Keratinocyte (primary cell): ENCODE results near the gene HSPBP1. TPM values are rescaled to one million over a fixed set of nuclear protein-coding genes. Genes with fewer than 3 reads are reported as not detected.

Source experiments
- DNase-seq: peaks from one replicate; pipeline ENCODE4 v3.0.0-alpha.2; 2011; ENCODE audit warnings: low read depth, missing footprints, low spot score
- FAIRE-seq: peaks from 2 replicates; lab custom pipeline; 2011; peaks lifted over from hg19 to GRCh38; lab: Jason Lieb, UNC
- H2AFZ ChIP-seq: 2 replicates; pipeline ENCODE4 v1.6.0; 2012; ENCODE audit warnings: low read length, control low read depth, inconsistent platforms; ENCODE audit not compliant: control insufficient read depth
- H3K27ac ChIP-seq: 2 replicates; pipeline ENCODE4 v1.5.1; 2011; ENCODE audit warnings: low read length; ENCODE audit not compliant: control insufficient read depth, insufficient read depth
- H3K27me3 ChIP-seq: 3 replicates; pipeline ENCODE4 v1.6.0; 2011; ENCODE audit warnings: low read length; ENCODE audit not compliant: control insufficient read depth, insufficient read depth; ENCODE audit errors: extremely low read depth
- H3K36me3 ChIP-seq, 2 experiments: 2 replicates in 1 of 2; 3 replicates in 1 of 2; pipeline ENCODE4 v1.5.1; 2011; ENCODE audit warnings: low read length in 2 of 2, mild to moderate bottlenecking in 1 of 2; ENCODE audit not compliant: control insufficient read depth in 2 of 2, insufficient read depth in 2 of 2; ENCODE audit errors: extremely low read depth in 1 of 2
- H3K4me1 ChIP-seq: 3 replicates; pipeline ENCODE4 v1.5.1; 2011; ENCODE audit warnings: low read length; ENCODE audit not compliant: control insufficient read depth, insufficient read depth; ENCODE audit errors: extremely low read depth
- H3K4me2 ChIP-seq: 3 replicates; pipeline ENCODE4 v1.6.0; 2011; ENCODE audit warnings: low read depth, low read length; ENCODE audit not compliant: control insufficient read depth, insufficient read depth; ENCODE audit errors: extremely low read depth
- H3K4me3 ChIP-seq, 3 experiments: fragments of 200-600 bp in 1 of 3; sonication (generic) in 1 of 3; 2 replicates in 2 of 3; 3 replicates in 1 of 3; pipeline ENCODE4 v1.5.1; 2011 to 2016; ENCODE audit warnings: low read length in 3 of 3, mild to moderate bottlenecking in 3 of 3, control low read depth in 2 of 3, inconsistent platforms in 1 of 3, low read depth in 1 of 3, mixed read lengths in 1 of 3, mixed run types in 1 of 3, moderate library complexity in 1 of 3; ENCODE audit not compliant: control insufficient read depth in 2 of 3, insufficient read depth in 2 of 3; ENCODE audit errors: extremely low read depth in 1 of 3
- H3K79me2 ChIP-seq: 2 replicates; pipeline ENCODE4 v1.6.0; 2012; ENCODE audit warnings: low read length; ENCODE audit not compliant: control insufficient read depth, insufficient read depth
- H3K9ac ChIP-seq: 3 replicates; pipeline ENCODE4 v1.6.0; 2011; ENCODE audit warnings: low read length; ENCODE audit not compliant: control insufficient read depth, insufficient read depth; ENCODE audit errors: extremely low read depth
- H3K9me1 ChIP-seq: 3 replicates; pipeline ENCODE4 v1.6.0; 2011; ENCODE audit warnings: low read length; ENCODE audit not compliant: control insufficient read depth, insufficient read depth; ENCODE audit errors: extremely low read depth
- H3K9me3 ChIP-seq: 2 replicates; pipeline ENCODE4 v1.5.1; 2012; ENCODE audit warnings: low read depth, low read length; ENCODE audit not compliant: control insufficient read depth
- H4K20me1 ChIP-seq: 3 replicates; pipeline ENCODE4 v1.6.0; 2011; ENCODE audit warnings: low read length; ENCODE audit not compliant: control insufficient read depth, insufficient read depth; ENCODE audit errors: extremely low read depth
- CTCF ChIP-seq, 3 experiments: IDR thresholded peaks in 1 of 3; conservative IDR thresholded peaks in 1 of 3; optimal IDR thresholded peaks in 1 of 3; 2 replicates in 2 of 3; 3 replicates in 1 of 3; pipeline versions ENCODE3 to v1.5.1; 2011; ENCODE audit warnings: low read length in 3 of 3, mild to moderate bottlenecking in 3 of 3, moderate library complexity in 2 of 3, control low read depth in 1 of 3, inconsistent platforms in 1 of 3; ENCODE audit not compliant: insufficient read depth in 2 of 3; ENCODE audit errors: extremely low read depth in 1 of 3
- EZH2 ChIP-seq: IDR thresholded peaks from one replicate; pipeline ENCODE4 v1.6.1; 2012; ENCODE audit warnings: inconsistent platforms, mild to moderate bottlenecking, low read length, moderate library complexity
- dilution Hi-C: fragments of 300-500 bp; cut with MboI; formaldehyde crosslinking; loops from one replicate; pipeline ENCODE4 v1.7.0; 2020; ENCODE audit warnings: low sequenced_read_pairs; ENCODE audit not compliant: extremely low pct_ligation_motif_present
- polyA plus RNA-seq, 5 experiments: library from polyadenylated mRNA; depleted of rRNA in 3 of 5; stranded (reverse) in 3 of 5; stranded (forward) in 1 of 5; unstranded in 1 of 5; fragments of >200 nt; gene quantifications; 1 replicate in 1 of 5; 2 replicates in 3 of 5; 3 replicates in 1 of 5; pipeline versions ENCODE4 v1.2.1 to v1.2.3, GENCODE V29; 2011 to 2012; ENCODE audit warnings: missing spikeins in 2 of 5, low read depth in 1 of 5, low replicate concordance in 1 of 5

Gene HSPBP1
- polyA plus RNA-seq, 1 donor (not counting 4 experiments of a cell fraction or from before 2014, with no cell fraction given): 20.2 TPM

- Histone ChIP-seq H3K36me3 (no peaks in the 10 kb centered on the region), H3K27me3 (no peaks in the 10 kb centered on the region), H3K79me2 (peaks cover 7% of the 10 kb centered on the region), H3K4me3 (no peak within 1 kb of the TSS), H3K9me3 (no peaks in the 10 kb centered on the region), H3K9ac (no peak within 1 kb of the TSS), H3K27ac (no peak within 1 kb of the TSS), H3K4me2 (no peak within 1 kb of the TSS), H2AFZ (no peak within 1 kb of the TSS), H3K4me1 (peaks cover 14% of the 10 kb centered on the region), H3K9me1 (no peaks in the 10 kb centered on the region), H4K20me1 (no peaks in the 10 kb centered on the region)
- dilution Hi-C loops: no loop called here
- DNase-seq: no peak
- no peak for FAIRE-seq
- TF ChIP-seq CTCF (optimal IDR thresholded peaks at IDR 0.05 in 1 of 3, IDR thresholded peaks at IDR 0.05 in 1 of 3, conservative IDR thresholded peaks at IDR 0.05 in 1 of 3; ENCODE audit: extremely low read depth in 1 of 3, insufficient read depth in 2 of 3, low read length in 3 of 3) (no peak), EZH2 (peak; percentile 55)
Observed at GRCh38 chr19:55283548-55284377, 3.9 kb upstream of the HSPBP1 start, which contains the start of gene BRSK1. Gene BRSK1, plus strand, starts transcription at chr19:55283997. Its CDS starts 446 bp downstream, at chr19:55284443.

- peak overlapping the region; percentile 80 for H3K27ac ChIP-seq
- H2AFZ ChIP-seq: peak overlapping the region; percentile 71
- FAIRE-seq: no peak
Observed at GRCh38 chr19:55279340-55279739, 570 bp downstream of the HSPBP1 start.

More at GRCh38 chr19:55279340-55279739, 570 bp downstream of the HSPBP1 start:
- dilution Hi-C loops: no loop called here
- H3K27me3 ChIP-seq: no peaks in the 10 kb centered on the region
- peak overlapping the region; percentile 83 for H3K9ac ChIP-seq
- H3K4me2 ChIP-seq: peak overlapping the region; percentile 90
- H3K36me3 ChIP-seq: peaks cover 12 to 15% of the 10 kb centered on the region in 2 experiments
- H3K9me1 ChIP-seq: no peaks in the 10 kb centered on the region
- H3K79me2 ChIP-seq: peaks cover 7% of the 10 kb centered on the region
- DNase-seq: no peak
- peaks cover 14% of the 10 kb centered on the region for H3K4me1 ChIP-seq
- no peaks in the 10 kb centered on the region for H3K9me3 ChIP-seq
- peak overlapping the region; percentile 81 to 90 (median 81) for H3K4me3 ChIP-seq
- no peaks in the 10 kb centered on the region for H4K20me1 ChIP-seq
- TF ChIP-seq CTCF (optimal IDR thresholded peaks at IDR 0.05 in 1 of 3, IDR thresholded peaks at IDR 0.05 in 1 of 3, conservative IDR thresholded peaks at IDR 0.05 in 1 of 3; ENCODE audit: extremely low read depth in 1 of 3, insufficient read depth in 2 of 3, low read length in 3 of 3) (no peak), EZH2 (no peak)
